GM21423 (cell line): ENCODE results near the gene DHRS7C.
"Not testable (repeated sequence)": the region's sequence is repeated elsewhere in the genome, so short reads cannot be mapped to it uniquely, and the experiment has no call there.

Experiments used
- ATAC-seq: cut with Tn5 transposase; IDR thresholded peaks from one replicate; pipeline ENCODE4 v1.9.1; 2021; ENCODE audit warnings: mild to moderate bottlenecking, moderate library complexity; ENCODE audit not compliant: unreplicated experiment

Gene DHRS7C

DNA sequence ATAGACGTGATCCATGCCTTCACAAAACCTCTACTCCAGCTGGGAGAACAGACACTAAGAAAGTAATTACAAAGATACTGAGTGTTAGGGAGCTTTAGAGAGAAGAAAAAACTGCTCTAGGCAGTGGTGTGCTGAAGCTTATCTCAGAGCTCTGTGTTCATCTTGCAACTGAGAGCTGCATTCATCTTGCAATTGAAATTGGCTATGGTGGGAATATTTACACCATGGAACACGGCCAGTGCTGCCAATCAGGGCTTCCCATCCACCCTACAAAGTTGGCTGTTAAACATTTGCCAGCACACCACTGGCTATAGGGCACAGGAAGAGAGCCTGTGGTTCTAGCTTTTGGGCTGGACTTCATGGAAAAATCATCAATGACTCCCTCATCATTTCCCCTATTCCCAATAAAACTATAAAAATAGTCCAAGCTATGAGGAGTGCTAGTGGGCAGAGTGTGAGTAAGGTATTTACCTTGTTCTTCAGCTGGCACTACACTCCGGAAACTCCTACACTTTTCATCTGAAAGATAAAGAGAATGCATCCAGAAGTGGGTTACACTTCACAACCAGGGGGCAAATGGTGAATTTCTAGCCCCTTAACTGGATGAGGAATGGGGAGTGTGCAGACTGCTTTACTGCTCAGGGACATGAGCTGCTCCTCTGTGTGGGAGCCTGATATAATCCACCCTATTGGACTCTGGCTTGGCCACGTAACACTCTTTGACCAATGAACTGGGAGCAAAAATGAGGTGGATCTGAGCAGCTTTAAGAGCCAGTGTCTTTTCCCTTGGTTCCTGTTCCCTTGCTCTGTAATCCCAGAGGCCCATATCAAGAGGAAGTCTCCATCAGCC is 18.9 kb upstream of the DHRS7C start:
- ATAC-seq, result no peak

DNA sequence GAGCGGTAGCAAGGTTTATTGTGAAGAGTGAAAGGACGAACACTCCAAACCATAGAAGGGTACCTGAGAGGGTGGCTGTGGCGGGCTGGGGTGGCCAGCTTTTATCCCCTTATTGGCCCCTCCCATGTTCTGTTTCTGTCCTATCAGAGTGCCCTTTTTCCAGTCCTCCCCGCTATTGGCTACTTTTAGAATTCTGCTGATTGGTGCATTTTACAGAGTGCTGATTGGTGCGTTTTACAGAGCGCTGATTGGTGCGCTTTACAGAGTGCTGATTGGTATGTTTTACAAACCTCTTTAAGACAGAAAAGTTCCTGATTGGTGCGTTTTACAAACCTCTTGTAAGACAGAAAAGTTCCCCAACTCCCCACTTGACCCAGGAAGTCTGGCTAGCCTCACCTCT is 18.0 kb upstream of the DHRS7C start:
- no peak for ATAC-seq

DNA sequence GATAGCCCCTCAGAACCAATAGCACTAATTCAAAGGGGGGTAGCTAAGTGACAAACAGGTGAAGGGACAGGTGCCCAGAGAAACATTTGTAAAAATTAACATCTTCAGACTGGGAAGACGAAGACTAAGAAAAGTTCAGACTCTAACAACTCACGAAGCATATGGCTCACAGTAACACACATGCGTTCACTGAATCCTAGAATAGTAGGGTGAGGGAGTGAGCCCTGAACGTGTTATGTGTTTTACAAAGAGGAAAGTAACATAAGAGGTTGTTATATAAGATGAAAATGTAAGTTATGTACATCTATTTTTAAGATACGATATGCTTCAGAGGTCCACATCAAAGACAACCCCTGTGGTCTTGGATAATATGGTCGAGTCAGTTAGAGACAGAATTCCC is 15.3 kb upstream of the DHRS7C start:
- no peak for ATAC-seq

DNA sequence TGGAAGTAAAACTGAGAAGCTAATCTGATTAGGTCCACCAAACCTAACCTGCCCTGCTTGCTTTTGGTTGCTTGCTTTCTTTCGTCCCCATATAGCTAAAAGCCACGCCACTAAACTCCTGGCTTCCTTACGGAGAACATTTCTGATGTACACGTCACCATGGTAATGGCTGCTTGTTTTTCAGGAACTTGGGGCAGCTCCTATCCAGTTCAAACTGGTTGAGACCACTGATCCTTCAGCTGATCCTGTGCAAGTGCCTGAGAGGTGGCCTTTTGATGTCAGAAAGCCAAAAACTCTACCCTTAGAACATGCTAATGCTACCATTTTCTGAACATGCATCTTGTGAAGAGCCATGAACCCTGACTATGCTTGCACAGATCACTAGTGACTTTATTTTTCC is 14.4 kb upstream of the DHRS7C start:
- no peak for ATAC-seq

DNA sequence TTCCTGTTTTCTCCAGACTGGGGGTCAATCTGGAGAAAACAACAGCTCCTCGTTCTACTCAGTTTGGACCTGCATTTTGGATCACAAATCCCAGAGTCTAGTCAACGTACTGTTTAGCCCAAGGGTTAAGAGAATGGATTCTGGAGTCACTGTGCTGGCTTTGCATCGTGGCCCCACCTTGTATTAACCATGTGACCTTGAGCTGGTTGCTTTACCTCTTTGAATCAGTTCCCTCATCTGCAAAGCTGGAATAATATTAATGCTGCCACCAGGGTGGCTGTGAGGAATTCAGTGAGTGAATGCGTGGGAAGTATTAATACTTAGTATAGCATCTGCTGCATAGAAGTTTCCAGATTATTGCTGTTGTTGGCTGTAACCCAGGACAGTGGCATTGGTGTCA is 11.3 kb upstream of the DHRS7C start:
- ATAC-seq, result no peak

DNA sequence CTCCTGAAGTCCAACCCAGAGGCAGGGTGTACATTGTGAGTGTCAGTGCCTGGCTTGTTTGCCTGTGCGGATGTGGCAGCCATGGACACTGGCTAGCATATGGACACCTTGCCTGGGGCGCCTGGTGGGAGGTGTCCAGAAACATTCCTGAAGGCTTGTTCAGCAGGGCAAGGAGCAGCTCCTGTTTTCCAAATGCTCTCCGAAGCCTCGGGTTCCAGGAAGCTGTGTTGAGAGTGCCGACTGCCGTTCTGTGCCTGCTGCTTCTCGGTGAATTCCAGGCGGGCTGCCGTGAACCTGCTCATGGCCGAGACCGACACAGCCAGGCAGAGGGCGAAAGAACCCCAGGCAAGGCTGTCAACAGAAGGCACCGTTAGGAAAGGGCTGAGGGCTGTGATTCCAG is 10.9 kb upstream of the DHRS7C start:
- ATAC-seq, result no peak

DNA sequence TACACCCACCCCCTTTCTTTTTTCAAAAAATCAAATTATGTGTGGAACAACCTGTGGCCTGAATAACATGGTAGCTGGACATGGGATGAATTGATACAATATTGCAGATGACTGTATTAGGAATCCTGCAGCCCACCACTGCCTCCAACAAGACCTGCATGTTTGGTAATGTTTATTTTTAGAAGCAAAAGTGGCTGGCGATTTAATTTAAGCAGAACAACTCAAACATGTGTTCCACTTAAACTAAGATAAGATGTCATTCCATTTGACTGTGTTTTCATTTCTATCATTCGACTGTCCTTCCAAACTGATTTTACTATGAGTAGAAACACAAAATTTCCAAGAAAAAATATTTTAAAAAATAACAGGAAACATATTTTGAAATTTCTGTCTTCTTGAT is 10.1 kb upstream of the DHRS7C start:
- ATAC-seq, result no peak

DNA sequence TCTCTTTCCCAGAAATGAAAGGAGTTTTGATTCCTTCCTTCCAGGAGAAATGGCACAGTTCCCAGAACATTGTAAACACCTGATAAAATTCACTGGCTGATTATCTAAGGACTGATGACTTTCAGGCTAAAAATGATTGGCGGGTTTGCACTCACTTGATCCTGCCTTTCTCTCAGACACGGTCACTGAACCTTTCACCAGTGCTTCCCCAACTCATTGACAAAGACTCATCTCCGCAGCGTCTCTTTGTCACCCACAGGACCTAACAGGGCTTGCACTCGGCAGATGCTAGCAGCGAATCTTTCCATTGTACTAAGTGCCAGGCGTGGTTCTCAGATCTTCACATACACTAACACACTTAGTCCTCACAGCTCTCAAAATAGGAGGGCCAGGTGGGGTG is 7.3 kb upstream of the DHRS7C start:
- ATAC-seq, result no peak

DNA sequence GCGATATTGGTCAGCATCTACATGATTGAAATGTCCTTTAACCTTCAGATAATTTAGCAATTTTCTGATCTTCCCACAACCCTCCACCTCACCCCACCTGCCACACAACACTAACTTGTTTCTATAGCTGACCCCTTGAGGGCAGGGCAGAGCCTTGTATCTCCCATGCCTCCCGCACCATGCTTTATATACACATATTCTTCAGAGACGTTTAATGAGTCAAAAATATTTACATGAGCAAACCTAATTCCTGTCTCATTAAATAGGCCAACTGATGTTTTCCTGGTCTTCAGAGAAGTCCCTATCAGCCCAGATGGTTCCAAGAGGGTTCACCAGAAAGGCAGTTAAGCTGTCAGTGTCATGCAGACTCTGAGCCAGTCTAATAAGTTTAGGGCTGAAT is 6.6 kb upstream of the DHRS7C start:
- ATAC-seq, result no peak

DNA sequence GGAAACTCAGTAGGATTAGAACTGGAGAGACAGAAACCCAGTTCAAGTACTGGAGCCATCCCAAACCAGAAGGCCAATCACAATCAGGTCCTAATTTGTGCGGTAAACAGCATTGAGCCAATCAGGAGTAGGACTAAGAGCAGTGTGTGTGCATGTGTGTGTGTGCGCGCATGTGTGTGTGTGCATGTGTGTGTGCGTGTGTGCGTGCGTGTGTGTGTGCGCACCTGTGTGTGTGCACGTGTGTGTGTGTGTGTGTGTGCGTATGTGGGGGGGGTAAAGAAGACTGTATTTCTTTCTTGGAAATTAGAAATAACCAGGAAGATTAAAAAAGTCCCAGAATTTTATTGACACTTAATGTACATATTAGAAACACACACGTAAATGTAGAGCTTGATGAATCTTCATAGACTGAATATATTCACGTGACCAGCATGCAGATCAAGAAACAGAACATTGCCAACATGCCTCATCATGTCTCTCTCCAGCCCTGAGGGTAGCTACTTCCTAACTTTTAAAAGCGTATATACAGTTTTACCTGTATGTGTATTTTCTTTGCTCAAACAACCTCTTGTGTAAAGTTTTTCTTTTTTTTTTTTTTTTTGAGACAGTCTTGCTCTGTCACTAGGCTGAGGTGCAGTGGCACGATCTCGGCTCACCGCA is 919 bp upstream of the DHRS7C start:
- ATAC-seq, result no peak

DNA sequence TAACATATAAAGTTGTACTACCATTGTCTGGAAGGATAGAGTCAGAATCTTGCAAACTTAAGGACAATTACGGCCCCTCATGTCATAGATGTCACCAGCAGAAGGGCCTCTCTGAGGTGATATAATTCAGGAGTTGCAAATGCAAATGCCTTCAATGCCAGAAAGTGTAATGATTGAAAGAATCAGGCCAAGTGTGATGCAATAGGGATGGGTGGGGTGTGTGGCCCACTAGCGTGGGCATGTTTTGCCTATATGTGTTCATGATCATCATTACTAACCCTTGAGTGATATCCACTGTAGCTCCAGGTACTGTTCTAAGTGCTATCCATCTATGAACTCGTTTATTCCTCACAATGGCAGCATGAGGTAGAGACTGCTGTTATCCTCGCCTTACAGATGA is 1.1 kb downstream of the DHRS7C start:
- no peak for ATAC-seq

DNA sequence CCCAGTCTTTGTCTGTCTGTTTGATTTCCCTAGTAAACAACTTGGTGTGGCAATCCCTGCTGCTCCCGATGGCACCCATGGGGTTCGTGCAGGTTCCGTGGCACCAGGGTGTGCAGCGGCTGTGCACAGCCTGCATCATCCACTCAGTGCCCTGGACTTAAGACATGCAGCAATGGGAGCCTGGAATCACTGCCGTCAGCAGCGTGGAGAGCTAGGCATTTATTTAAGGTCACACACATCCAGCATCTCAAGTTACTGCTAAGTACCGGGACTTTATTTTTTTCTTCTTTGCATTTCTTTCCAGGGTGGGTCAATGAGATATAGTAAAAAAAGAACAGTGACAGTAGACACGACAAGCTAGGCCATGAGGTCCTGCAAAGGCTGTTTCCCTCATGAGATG is 2.8 kb downstream of the DHRS7C start:
- ATAC-seq, result no peak

DNA sequence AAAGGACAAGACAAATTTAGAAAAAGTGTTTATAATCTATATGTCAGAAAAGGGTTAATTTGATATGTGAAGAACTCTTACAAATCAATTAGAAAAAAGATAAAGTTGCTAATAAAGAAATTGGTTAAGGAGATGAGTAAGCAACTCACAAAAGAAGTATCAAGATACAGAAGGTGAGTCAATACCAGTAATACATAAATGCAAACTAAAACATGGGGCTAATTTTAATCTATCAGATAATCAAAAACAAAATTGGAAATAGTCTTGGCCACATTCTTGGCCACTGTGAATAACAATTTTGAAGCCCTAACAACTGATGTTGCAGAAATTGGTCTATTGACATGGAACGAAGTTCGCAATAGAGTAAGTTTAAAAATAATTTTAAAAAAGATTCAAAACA is 6.8 kb downstream of the DHRS7C start:
- no peak for ATAC-seq

DNA sequence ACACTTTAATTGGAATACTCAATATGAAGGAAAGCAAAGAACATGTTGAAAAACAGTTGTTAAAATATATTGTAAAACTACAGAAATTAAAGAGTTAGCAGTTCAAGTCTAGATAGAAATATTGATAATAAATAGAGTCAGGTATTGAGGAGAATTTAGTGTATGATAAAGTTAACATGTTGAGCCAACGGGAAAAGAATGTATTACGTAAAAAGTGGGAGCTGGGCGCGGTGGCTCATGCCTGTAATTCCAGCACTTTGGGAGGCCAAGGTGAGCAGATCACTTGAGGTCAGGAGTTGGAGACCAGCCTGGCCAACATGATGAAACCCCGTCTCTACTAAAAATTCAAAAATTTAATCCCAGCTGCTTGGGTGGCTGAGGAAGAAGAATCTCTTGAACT is 7.9 kb downstream of the DHRS7C start:
- ATAC-seq, result not testable (repeated sequence)

DNA sequence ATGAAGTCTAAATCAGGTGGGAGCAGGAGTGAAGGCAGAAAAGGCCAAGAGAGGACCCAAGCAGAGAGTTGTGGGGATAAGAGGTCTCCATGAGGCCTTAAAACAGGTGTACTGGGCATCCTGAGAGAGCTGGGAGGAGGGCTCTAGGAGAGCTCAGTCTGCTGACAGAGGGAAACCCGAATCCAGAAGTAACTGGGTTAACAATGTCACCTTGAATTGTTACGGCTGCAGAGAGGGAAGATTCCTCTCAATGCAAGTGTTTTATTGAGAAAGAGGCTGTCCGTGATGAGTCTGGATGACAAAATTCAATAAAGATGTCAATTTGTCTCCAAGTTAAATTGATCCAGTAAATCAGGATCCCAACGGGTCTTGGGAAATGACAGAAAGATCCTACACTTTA is 8.3 kb downstream of the DHRS7C start:
- no peak for ATAC-seq

DNA sequence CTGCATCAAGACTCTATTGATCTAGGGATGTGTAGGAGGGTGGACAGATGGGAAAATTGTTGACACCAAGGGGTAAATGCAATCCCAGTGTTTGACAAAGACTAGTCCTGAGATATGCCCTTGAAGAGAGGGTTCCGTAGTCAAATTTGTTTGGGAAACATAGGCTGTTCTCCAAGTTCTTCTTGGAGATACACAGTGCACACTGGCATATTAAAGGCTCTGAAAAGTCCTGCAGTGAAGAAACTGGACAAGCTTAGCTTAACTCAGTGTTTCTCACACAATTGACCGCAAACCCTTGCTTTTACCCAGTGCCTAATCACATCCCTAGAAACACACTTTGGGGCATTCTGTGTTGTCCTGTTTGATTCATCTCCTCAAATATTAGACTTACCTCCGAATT is 10.8 kb downstream of the DHRS7C start:
- ATAC-seq, result no peak

DNA sequence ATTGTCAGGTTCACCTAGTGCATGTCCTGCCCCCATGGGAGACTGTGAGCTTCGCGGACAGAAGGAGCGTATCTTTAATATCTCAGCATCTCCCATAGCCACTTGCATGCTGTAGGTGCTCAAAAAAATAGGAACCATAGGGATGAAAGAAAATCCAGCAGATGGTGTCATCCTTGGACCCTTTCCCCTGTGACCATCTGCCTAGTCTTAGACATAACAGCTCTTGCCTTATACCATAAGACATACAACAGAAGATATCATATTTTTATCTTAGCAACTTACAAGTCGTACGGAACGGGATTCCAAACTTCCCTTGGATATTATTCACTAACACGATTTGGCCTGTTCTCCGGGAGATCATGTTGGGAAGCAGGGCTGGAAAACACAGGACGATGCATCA is 14.5 kb downstream of the DHRS7C start:
- ATAC-seq, result no peak

DNA sequence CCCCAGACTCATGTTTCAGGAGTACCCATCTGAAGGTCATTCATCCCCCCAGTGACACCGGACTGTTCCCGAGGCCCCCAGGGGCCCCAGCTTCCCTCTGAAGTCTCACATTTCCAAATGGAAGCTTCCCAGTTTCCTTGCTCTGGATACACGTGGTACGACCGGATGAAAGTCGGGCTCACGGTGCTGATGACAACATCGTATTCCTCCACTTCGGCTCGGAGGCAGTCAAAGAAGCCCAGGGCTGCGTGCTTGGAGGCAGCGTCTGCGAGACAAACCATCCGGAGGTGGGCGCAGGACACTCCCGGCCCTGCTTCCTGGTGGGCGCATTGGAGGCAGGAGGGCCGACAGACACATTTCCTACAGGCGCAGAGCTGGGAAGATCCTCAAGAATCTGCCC is 18.7 kb downstream of the DHRS7C start:
- ATAC-seq, result no peak

DNA sequence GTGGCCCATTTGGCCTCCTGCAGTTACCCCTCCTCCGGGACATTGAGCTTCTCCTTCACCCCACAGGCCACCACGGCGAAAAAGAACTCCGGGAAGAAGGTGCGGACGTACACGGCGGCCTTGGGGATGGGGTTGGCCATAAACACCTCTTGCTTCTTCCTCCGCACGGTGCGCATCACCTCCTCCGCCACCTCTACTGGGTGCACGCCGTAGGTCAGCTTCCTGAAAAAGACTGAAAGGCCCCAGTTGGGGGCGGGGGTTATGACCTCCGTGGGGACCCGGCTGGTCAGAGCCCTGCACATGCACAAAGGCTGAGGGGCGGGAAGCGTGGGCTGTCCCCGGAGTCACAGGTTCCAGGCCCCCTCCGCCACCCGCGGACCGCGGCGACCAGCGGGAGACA is 19.9 kb downstream of the DHRS7C start:
- no peak for ATAC-seq

DNA sequence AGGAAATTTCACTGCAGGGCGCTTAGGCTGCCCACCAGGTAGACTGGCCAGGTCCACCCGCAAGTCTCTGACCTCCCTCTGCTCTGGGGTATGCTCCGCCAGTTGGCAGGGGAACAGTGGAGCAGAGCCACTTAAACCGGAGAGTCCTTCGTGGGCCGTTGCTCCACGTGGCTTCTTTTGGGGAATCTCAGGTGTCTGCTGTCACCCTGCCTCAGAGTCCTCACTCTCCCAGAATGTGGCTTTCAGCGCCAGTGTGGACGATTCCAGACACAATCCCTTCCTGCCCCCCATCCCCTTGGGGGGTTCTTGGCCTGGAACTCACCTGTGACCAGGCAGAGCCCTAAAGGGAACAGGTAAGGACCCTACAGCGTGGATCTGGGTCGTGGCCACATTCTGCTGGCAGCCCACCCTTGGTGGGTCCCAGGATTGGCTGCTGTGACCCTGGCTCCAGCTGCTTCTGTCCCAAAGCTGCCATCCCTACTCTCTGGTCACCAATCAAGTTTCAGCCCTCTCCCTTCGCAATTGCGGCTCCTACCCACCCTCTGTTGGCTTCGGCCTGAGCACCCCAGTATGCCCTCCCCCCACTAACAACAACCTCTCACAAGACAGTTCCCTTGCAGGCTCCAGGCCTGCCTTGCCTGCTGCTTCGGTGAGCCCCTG is 22.2 kb downstream of the DHRS7C start:
- ATAC-seq, result no peak

DNA sequence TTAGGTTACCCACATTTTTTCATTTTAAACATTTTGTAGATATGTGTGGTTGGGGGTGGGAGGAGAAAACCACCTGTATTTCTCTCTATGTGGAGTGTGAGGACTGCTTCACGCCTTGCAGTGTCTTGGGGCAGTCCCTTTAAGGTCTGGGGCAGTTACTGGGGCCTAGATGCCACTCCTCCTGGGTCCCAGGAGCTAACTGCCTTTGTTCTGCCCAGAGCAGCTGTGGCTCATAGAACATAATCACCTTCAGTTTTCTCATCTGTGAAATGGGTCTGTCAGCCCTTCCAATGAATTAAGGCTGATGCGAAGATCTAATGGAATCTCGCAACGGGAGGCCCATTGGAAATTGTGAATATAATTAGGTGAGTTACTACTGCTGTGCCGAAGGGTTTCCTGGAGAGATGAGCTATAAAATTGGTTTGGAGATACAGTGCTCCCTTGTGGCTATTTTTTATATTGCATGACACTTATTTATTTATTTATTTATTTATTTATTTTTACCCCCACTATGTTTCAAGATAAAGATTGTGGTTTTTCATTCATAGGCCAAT is 22.9 kb downstream of the DHRS7C start:
- no peak for ATAC-seq

DNA sequence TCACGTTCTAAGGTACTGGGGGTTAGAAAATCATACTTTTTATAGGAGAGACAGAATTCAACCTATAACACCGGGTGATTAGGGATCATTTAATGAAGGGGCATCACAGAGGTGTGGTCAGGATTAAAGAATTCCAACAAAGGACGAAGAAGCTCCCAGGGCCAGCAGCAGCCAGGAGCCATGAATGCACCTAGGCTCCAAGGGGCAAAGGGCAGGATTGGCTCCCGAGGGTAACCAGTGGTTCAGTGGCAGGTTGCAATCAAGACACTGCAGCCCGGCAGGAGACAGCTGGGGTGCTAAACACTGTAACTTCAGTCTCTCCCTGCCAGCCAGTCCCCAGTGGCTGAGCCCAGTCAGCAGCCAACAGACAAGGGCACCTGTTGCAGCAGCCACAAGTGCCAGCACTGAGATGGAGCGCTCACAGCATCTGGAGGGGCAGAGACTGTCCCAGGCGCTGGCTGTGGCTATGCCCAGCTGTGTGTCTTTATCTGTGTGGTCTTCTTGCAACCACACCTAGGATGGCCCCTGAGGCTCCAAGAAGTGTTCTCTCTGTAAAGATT is 23.9 kb downstream of the DHRS7C start:
- no peak for ATAC-seq
